ENCODE measurements around the gene TPRG1. TPM values are rescaled to one million over a fixed set of nuclear protein-coding genes. Genes with fewer than 3 reads are reported as not detected.

TPRG1 gene
- total RNA-seq, 1 donor: 0.45 TPM

- TF ChIP-seq, protein P1, sequence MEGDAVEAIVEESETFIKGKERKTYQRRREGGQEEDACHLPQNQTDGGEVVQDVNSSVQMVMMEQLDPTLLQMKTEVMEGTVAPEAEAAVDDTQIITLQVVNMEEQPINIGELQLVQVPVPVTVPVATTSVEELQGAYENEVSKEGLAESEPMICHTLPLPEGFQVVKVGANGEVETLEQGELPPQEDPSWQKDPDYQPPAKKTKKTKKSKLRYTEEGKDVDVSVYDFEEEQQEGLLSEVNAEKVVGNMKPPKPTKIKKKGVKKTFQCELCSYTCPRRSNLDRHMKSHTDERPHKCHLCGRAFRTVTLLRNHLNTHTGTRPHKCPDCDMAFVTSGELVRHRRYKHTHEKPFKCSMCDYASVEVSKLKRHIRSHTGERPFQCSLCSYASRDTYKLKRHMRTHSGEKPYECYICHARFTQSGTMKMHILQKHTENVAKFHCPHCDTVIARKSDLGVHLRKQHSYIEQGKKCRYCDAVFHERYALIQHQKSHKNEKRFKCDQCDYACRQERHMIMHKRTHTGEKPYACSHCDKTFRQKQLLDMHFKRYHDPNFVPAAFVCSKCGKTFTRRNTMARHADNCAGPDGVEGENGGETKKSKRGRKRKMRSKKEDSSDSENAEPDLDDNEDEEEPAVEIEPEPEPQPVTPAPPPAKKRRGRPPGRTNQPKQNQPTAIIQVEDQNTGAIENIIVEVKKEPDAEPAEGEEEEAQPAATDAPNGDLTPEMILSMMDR (IDR thresholded peaks at IDR 0.05; ENCODE audit: insufficient read depth, low read length): no peak
- no peak overlapping the region for H3K4me3 ChIP-seq (ENCODE audit: low read depth, low read length)
- no peak for DNase-seq (ENCODE audit: low read depth)
Observed at GRCh38 chr3:189311521-189311920, 139.8 kb downstream of the TPRG1 start.

DNA sequence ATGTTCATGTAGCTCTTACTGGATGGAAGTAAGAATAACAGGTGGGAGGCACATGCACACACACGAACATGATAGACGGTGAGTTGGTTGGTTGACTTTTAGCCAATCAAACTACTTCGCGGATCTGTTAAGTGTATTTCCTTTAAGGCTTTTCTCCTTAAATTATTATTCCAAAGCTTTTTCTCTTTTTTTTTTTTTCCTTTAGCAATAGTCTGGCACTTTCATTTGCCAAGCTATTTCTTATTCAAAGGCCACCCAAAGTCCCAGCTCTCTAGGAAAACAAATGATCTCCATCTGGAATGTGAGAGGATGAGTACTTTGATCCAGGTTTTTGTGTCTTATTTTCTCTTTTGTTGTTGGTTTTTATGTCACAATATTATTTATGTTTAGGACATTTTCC is 141.1 kb downstream of the TPRG1 start:
- no peak for DNase-seq (ENCODE audit: low read depth)
- no peak overlapping the region for H3K4me3 ChIP-seq (ENCODE audit: low read depth, low read length)
- TF ChIP-seq, protein P1 (IDR thresholded peaks at IDR 0.05; ENCODE audit: insufficient read depth, low read length): no peak

GRCh38 chr3:189316296-189317019 is 144.7 kb downstream of the TPRG1 start:
- TF ChIP-seq, protein P1 (IDR thresholded peaks at IDR 0.05; ENCODE audit: insufficient read depth, low read length): no peak
- no peak overlapping the region for H3K4me3 ChIP-seq (ENCODE audit: low read depth, low read length)
- no peak for DNase-seq (ENCODE audit: low read depth)

GRCh38 chr3:189317911-189318310 is 146.1 kb downstream of the TPRG1 start:
- H3K4me3 ChIP-seq (ENCODE audit: low read depth, low read length): no peak overlapping the region
- no peak for DNase-seq (ENCODE audit: low read depth)
- TF ChIP-seq, protein P1 (IDR thresholded peaks at IDR 0.05; ENCODE audit: insufficient read depth, low read length): no peak

DNA sequence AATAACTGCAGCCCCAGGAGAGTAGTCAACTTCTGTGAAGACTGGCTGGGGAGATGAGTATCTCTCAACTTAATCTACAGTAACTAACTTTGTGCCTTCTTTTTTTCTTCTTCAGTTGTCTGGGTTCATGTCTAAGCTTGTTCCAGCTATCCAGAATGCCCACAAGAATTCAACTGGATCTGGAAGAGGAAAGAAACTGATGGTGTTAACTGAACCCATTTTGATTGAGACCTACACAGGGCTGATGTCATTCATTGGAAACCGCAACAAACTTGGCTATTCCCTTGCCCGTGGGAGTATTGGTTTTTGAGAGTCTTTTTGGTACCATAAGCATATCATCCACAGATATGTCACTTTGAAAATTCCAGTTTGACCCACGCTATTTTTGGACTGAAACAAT is 148.7 kb downstream of the TPRG1 start:
- TF ChIP-seq, protein P1 (IDR thresholded peaks at IDR 0.05; ENCODE audit: insufficient read depth, low read length): no peak
- no peak for DNase-seq (ENCODE audit: low read depth)
- no peak overlapping the region for H3K4me3 ChIP-seq (ENCODE audit: low read depth, low read length)

DNA sequence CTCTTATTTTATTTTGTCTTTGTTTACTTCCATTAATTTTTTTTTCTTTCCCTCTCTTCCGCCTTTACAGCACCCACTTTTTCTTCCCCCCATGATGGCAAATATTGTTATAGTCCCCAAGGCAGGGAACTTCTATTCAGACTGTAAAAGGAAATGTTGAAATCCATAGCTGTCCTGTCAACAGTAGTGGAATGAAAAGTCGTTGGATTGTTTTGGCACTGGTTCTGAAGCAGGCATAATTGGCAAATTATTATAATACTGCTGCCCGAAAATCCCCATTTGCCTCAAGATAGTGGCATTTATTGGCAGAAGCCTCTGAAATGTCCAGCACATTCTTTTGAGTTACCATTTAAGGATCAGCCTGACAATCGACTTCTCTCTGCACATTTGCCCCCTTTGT is 150.6 kb downstream of the TPRG1 start:
- DNase-seq (ENCODE audit: low read depth): no peak
- H3K4me3 ChIP-seq (ENCODE audit: low read depth, low read length): no peak overlapping the region
- TF ChIP-seq, protein P1 (IDR thresholded peaks at IDR 0.05; ENCODE audit: insufficient read depth, low read length): no peak
